ENCODE data around the gene NDUFS7. TPM values are rescaled to one million over a fixed set of nuclear protein-coding genes. Genes with fewer than 3 reads are reported as not detected.

NDUFS7 gene
- total RNA-seq, 1 donor, result 33.7 TPM

DNA sequence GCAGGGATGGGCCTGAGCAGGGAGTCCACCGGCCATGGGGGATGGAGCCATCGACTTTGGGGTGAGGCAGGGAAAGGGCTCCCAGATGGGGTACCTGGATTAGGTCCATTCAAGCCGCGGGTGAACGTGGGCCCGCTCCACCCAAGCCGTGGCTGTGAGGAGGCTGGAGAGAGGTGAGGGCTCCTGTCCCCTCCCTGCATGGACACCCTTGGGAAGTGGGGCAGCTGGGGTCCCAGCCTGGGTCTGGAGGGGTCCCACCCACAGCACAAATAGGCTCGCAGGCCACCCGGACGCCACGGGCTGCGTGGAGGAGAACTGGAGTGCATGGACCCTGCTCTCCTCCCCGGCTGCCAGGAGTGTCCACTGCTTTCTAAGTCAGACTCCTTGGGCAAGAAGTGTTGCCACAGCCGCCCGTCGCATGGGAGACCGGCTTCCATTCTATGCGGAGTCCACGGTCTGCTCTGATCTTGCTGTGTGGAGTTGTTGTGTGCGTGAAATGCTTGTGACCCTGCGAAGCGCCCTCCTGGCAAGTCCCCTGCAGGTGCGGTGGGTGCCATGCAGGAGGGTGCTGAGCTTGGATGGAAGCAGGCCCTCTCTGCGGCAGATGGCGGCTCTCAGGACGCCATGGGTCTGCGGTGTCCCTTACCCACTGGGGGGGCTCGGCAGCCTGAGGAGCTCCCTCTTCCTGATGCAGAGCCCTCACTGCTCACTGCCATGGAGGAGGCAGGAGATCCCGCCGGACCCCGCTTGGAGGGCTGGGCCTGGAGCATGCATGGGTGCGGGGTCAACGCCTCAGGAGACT is 25.7 kb downstream of the NDUFS7 start:
- H3K4me3 ChIP-seq (ENCODE audit: low read depth, low read length), result peak overlapping the region; percentile 80
- TF ChIP-seq, protein P1, sequence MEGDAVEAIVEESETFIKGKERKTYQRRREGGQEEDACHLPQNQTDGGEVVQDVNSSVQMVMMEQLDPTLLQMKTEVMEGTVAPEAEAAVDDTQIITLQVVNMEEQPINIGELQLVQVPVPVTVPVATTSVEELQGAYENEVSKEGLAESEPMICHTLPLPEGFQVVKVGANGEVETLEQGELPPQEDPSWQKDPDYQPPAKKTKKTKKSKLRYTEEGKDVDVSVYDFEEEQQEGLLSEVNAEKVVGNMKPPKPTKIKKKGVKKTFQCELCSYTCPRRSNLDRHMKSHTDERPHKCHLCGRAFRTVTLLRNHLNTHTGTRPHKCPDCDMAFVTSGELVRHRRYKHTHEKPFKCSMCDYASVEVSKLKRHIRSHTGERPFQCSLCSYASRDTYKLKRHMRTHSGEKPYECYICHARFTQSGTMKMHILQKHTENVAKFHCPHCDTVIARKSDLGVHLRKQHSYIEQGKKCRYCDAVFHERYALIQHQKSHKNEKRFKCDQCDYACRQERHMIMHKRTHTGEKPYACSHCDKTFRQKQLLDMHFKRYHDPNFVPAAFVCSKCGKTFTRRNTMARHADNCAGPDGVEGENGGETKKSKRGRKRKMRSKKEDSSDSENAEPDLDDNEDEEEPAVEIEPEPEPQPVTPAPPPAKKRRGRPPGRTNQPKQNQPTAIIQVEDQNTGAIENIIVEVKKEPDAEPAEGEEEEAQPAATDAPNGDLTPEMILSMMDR (IDR thresholded peaks at IDR 0.05; ENCODE audit: insufficient read depth, low read depth, low read length), result no peak
- no peak for DNase-seq (ENCODE audit: low read depth)

DNA sequence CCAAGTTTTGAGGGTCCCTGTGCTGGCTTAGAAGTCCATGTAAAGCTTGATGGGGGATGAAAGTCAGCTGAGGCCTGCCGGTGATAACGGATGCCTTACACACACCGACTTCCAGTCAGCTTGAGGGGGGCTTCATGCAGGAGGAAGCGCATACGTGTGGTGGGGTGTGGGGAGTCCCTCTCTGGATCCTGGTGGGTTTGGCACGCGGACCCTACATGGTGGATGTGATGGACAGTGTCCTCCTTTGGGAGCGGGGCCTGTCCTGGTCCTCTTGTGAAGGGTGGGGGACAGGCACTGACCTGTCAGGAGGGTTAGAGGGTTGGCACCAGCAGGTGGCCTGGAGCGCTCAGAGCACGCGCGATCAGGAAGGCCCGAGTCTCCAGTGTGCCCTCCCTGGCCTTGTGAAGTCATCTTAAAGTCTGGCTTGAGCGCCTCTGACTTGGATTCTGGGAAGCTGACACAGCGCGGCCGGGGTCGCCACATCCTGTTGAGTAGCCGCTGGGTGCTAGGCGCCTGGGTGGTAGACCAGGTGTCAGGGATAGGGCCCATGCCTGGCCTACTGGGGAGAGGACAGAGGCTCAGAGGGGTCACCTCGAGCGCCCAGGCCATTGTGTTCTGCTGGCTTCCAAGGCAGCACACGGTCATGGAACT is 26.6 kb downstream of the NDUFS7 start:
- TF ChIP-seq, protein P1 (IDR thresholded peaks at IDR 0.05; ENCODE audit: insufficient read depth, low read depth, low read length), result no peak
- H3K4me3 ChIP-seq (ENCODE audit: low read depth, low read length), result peak overlapping the region; percentile 80

DNA sequence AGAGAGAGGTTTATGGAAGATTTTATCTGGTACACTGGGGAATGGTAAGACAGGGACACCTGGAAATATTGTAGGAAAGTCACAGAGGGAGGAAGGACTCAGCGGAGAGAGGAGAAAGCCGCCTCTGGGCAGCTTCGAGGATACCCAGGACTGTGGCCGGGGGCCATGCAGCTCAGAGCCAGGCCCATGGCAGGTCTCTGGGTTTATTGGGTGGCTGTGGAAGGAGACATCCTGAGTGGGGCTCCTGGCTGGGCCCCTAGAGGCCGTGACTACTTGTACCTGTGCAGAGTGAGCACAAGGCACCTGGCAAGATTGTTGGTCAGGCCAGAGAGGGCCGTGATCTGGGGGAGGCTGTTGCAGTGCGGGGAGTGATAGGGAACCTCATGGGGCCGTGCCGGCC is 27.1 kb downstream of the NDUFS7 start:
- no peak for DNase-seq (ENCODE audit: low read depth)
- peak overlapping the region; percentile 12 for H3K4me3 ChIP-seq (ENCODE audit: low read depth, low read length)

More for the DNA sequence above, 26.6 kb downstream of the NDUFS7 start:
- DNase-seq (ENCODE audit: low read depth), result peak; percentile 80

DNA sequence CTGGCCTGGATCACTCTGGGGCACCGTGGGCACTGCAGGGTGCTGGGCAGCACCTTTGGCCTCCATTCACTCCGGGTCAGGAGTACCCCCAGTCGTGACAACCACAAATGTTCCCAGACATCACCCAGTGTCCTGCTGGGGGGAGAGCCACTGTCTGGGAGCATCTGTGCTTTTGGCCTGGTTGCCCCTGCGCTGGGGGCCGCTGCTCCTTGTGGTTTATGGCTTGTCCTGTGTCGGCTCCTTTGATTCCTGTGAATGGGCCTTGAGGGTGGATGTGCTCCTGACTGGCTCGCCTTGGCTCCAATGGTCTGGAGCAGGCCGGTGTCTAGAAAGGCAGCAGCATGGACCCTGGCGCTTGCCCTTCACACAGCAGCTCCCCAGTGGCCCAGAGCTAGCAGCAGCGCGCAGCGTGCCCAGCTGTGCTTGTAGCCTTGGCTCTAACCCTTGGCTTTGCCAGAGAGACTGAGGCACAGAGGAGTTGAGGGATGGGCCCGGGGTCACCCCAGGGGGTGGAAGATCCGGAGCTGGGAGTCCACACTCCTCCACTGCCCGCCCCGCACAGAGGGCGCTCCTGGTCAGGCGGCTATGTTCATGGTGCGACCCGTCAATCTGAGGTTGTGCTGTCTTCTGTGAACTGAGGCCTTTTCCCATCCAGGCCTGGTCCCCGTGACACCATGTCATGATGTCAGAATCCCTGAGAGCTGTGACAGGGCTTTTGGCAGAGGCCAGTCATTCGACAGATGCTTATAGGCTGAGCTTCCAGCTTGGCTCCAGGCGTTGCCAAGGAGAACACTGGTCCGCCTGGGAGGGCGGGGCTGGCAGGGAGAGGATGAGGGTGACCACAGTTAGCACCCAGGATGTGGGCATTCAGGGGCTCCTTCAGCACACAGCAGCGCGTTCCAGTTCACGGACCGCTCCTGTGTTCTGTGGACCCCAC is 27.8 kb downstream of the NDUFS7 start:
- TF ChIP-seq, protein P1 (IDR thresholded peaks at IDR 0.05; ENCODE audit: insufficient read depth, low read depth, low read length), result no peak
- no peak overlapping the region for H3K4me3 ChIP-seq (ENCODE audit: low read depth, low read length)
- DNase-seq (ENCODE audit: low read depth), result peak; percentile 40

More for the DNA sequence above, 27.1 kb downstream of the NDUFS7 start:
- TF ChIP-seq, protein P1 (IDR thresholded peaks at IDR 0.05; ENCODE audit: insufficient read depth, low read depth, low read length), result no peak

DNA sequence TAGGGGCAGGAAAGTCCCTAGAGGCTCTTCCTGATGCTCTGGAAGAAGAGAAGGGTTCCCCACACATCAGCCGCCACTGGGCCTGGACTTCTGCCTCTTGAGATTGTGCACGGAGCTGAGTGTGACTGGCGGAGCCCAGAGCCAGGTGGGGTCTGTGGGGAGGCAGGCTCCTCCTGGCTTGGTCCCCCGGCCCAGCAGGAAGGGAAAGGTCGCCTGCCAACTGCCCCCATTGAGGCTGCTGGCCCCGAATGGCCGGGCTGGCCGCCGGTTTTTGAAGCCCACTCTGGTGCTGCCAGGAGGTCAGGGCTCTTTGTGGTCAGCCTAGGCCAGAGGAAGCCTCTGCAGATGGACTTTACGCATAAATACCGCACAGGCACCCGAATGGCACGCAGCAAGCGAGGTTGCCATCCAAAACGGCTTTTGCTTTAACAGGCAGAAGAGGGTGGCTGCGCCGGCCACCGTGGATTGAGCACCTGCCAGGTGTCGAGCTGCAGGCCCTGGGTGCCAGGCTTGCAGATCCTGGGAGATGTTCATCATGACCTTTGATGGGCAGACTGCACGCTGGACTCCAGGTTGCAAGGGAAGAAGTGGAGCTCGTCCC is 28.7 kb downstream of the NDUFS7 start:
- TF ChIP-seq, protein P1 (IDR thresholded peaks at IDR 0.05; ENCODE audit: insufficient read depth, low read depth, low read length), result no peak
- DNase-seq (ENCODE audit: low read depth), result no peak
- H3K4me3 ChIP-seq (ENCODE audit: low read depth, low read length), result no peak overlapping the region

All from fibroblast of villous mesenchyme (primary cell).